Upper lobe of left lung (tissue), 4 donors: ENCODE data around the gene TLL1.

ENCODE experiments used
- POLR2A ChIP-seq, 4 donors: fragments of 450-650 bp; IDR thresholded peaks; one replicate each; pipeline ENCODE4 v1.5.1; 2016 to 2017; ENCODE audit warnings: antibody characterized with exemption in 4 of 4, mild to moderate bottlenecking in 2 of 4
- TF ChIP-seq, protein P1 (sequence below), 6 experiments: fragments of 450-650 bp in 4 of 6; fragments of 200-600 bp in 2 of 6; sonication (generic) in 2 of 6; IDR thresholded peaks; one replicate each; pipeline ENCODE4 v1.5.1; 2016 to 2019; ENCODE audit warnings: antibody characterized with exemption in 6 of 6

DNA sequence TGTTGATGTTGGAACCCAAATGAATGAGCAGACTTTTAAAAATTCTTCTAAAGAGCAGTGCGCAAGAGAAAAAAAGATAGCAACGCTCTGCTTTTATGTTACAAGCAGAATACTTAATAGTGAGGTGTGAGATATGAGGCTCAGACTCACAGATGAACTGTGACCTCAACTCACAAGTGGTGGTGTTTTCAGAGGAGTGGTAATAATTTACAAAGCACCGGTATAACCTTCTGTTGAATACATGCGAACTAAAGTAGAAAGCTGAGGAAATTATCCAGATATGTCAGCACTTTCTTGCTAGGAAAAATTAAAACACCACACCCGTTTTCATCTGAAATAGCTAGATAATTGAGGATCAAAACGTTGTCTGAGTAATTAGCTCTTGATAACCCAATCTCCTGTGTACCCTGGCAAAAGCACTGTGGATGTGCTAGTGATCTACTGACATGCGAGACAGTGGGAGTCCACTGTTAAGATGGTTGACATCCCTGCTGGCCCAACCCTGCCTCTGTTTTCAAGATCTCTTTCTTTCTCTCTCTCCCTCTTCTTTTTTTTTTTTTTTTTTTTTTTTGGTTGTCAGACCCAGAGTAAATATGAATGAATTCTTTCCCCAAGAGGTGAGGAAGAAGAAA is 6.9 kb upstream of the TLL1 start:
- TF ChIP-seq POLR2A (IDR thresholded peaks at IDR 0.05): no peak
- TF ChIP-seq, protein P1, sequence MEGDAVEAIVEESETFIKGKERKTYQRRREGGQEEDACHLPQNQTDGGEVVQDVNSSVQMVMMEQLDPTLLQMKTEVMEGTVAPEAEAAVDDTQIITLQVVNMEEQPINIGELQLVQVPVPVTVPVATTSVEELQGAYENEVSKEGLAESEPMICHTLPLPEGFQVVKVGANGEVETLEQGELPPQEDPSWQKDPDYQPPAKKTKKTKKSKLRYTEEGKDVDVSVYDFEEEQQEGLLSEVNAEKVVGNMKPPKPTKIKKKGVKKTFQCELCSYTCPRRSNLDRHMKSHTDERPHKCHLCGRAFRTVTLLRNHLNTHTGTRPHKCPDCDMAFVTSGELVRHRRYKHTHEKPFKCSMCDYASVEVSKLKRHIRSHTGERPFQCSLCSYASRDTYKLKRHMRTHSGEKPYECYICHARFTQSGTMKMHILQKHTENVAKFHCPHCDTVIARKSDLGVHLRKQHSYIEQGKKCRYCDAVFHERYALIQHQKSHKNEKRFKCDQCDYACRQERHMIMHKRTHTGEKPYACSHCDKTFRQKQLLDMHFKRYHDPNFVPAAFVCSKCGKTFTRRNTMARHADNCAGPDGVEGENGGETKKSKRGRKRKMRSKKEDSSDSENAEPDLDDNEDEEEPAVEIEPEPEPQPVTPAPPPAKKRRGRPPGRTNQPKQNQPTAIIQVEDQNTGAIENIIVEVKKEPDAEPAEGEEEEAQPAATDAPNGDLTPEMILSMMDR (IDR thresholded peaks at IDR 0.05): no peak
